NCI-H2107 (cell line): ENCODE measurements around the gene SMIM44.

Source experiments
- DNase-seq: peaks from one replicate; lab custom pipeline; 2025; lab: John Stamatoyannopoulos, UW

The SMIM44 gene

GRCh38 chr19:3477506-3477905 lies 5.7 kb downstream of the SMIM44 start:
- DNase-seq, result no peak

GRCh38 chr19:3476830-3477229 lies 6.4 kb downstream of the SMIM44 start:
- no peak for DNase-seq

GRCh38 chr19:3475449-3475848 lies 7.8 kb downstream of the SMIM44 start:
- no peak for DNase-seq

- DNase-seq, result no peak
Measured at GRCh38 chr19:3474614-3475013, 8.6 kb downstream of the SMIM44 start.

- no peak for DNase-seq
Measured at GRCh38 chr19:3474010-3474409, 9.2 kb downstream of the SMIM44 start.

GRCh38 chr19:3471954-3472655 lies 11.1 kb downstream of the SMIM44 start:
- no peak for DNase-seq

- no peak for DNase-seq
Measured at GRCh38 chr19:3470500-3471128, 12.6 kb downstream of the SMIM44 start.

GRCh38 chr19:3469638-3470499 lies 13.4 kb downstream of the SMIM44 start:
- DNase-seq, result no peak

- no peak for DNase-seq
Measured at GRCh38 chr19:3468211-3468610, 15.0 kb downstream of the SMIM44 start.

- no peak for DNase-seq
Measured at GRCh38 chr19:3467437-3468198, 15.6 kb downstream of the SMIM44 start.

GRCh38 chr19:3466635-3467034 lies 16.6 kb downstream of the SMIM44 start:
- no peak for DNase-seq

- DNase-seq, result no peak
Measured at GRCh38 chr19:3465552-3465951, 17.7 kb downstream of the SMIM44 start.

GRCh38 chr19:3464587-3465235 lies 18.5 kb downstream of the SMIM44 start:
- DNase-seq, result no peak

GRCh38 chr19:3463714-3464586 lies 19.3 kb downstream of the SMIM44 start:
- DNase-seq, result no peak

GRCh38 chr19:3462991-3463713 lies 20.1 kb downstream of the SMIM44 start:
- no peak for DNase-seq

- DNase-seq, result no peak
Measured at GRCh38 chr19:3459965-3460582, 23.2 kb downstream of the SMIM44 start.

GRCh38 chr19:3459089-3459881 lies 24.0 kb downstream of the SMIM44 start:
- DNase-seq, result no peak

- DNase-seq, result no peak
Measured at GRCh38 chr19:3458229-3459088, 24.8 kb downstream of the SMIM44 start.
